HG03066 (cell line): ENCODE results near the gene PALLD.
"Not testable (repeated sequence)": the region's sequence is repeated elsewhere in the genome, so short reads cannot be mapped to it uniquely, and the experiment has no call there.

Experiments
- ATAC-seq: cut with Tn5 transposase; IDR thresholded peaks from one replicate; pipeline ENCODE4 v1.9.1; 2021; ENCODE audit warnings: low read depth; ENCODE audit not compliant: unreplicated experiment

PALLD gene

GRCh38 chr4:168719725-168720124 is 222.9 kb downstream of the PALLD start:
- ATAC-seq: no peak

GRCh38 chr4:168720396-168720900 is 223.6 kb downstream of the PALLD start:
- ATAC-seq: no peak

- ATAC-seq: no peak
Measured at GRCh38 chr4:168722391-168722790, 225.5 kb downstream of the PALLD start.

- ATAC-seq: no peak
Measured at GRCh38 chr4:168723020-168723419, 226.2 kb downstream of the PALLD start.

- ATAC-seq: no peak
Measured at GRCh38 chr4:168723569-168723968, 226.7 kb downstream of the PALLD start.

GRCh38 chr4:168724243-168724642 is 227.4 kb downstream of the PALLD start:
- ATAC-seq: peak; percentile 62

GRCh38 chr4:168724686-168725411 is 228.0 kb downstream of the PALLD start:
- ATAC-seq: no peak

- no peak for ATAC-seq
Measured at GRCh38 chr4:168725930-168726329, 229.1 kb downstream of the PALLD start.

GRCh38 chr4:168727181-168727580 is 230.3 kb downstream of the PALLD start:
- not testable (repeated sequence) for ATAC-seq

GRCh38 chr4:168731006-168731636 is 234.3 kb downstream of the PALLD start:
- no peak for ATAC-seq

GRCh38 chr4:168731706-168732414 is 235.0 kb downstream of the PALLD start:
- no peak for ATAC-seq

GRCh38 chr4:168732714-168733113 is 235.9 kb downstream of the PALLD start:
- no peak for ATAC-seq

GRCh38 chr4:168734703-168735678 is 238.1 kb downstream of the PALLD start:
- no peak for ATAC-seq

GRCh38 chr4:168735735-168736134 is 238.9 kb downstream of the PALLD start:
- no peak for ATAC-seq

- ATAC-seq: no peak
Measured at GRCh38 chr4:168736860-168737805, 240.3 kb downstream of the PALLD start.

- ATAC-seq: no peak
Measured at GRCh38 chr4:168737806-168738172, 240.9 kb downstream of the PALLD start.

GRCh38 chr4:168739886-168740285 is 243.0 kb downstream of the PALLD start:
- ATAC-seq: no peak

GRCh38 chr4:168740691-168741090 is 243.8 kb downstream of the PALLD start:
- ATAC-seq: no peak
